Gastroesophageal sphincter (tissue), 4 donors: ENCODE results near the gene PTPRC. TPM values are rescaled to one million over a fixed set of nuclear protein-coding genes. Genes with fewer than 3 reads are reported as not detected.
A peak's percentile ranks its signal among the peaks of the same experiment; 100 is the strongest.

Experiments
- ATAC-seq: fragments of 150-250 bp; one replicate; pipeline ENCODE4 v1.9.1; 2016; ENCODE audit warnings: mild to moderate bottlenecking, moderate library complexity
- H3K27ac ChIP-seq, 4 donors: fragments of 200-600 bp; sonication (generic) in 3 of 4; 1 replicate in 3 of 4; 2 replicates in 1 of 4; pipeline ENCODE4 v1.5.1; 2016 to 2019
- H3K27me3 ChIP-seq: fragments of 200-600 bp; sonication (generic); one replicate; pipeline ENCODE4 v1.5.1; 2019
- H3K36me3 ChIP-seq, 2 donors: fragments of 200-600 bp; sonication (generic); one replicate each; pipeline ENCODE4 v1.5.1; 2019; ENCODE audit warnings: control low read depth in 1 of 2
- H3K4me1 ChIP-seq, 3 donors: fragments of 200-600 bp; sonication (generic); 1 replicate in 2 of 3; 2 replicates in 1 of 3; pipeline ENCODE4 v1.5.1; 2016 to 2019; ENCODE audit warnings: control low read depth in 2 of 3
- H3K4me3 ChIP-seq, 2 donors: fragments of 200-600 bp; sonication (generic); one replicate each; pipeline ENCODE4 v1.5.1; 2019; ENCODE audit warnings: mild to moderate bottlenecking in 1 of 2, moderate library complexity in 1 of 2
- H3K9me3 ChIP-seq, 3 donors: fragments of 200-600 bp; sonication (generic); one replicate each; pipeline ENCODE4 v1.5.1; 2017 to 2019; ENCODE audit warnings: control low read depth in 2 of 3
- EP300 ChIP-seq: sonication (generic); formaldehyde crosslinking; IDR thresholded peaks from one replicate; pipeline ENCODE4 v1.6.1; 2017; ENCODE audit warnings: antibody characterized with exemption, mild to moderate bottlenecking
- POLR2A ChIP-seq, 2 donors: fragments of 450-650 bp; IDR thresholded peaks; one replicate each; pipeline ENCODE4 v1.6.1; 2017; ENCODE audit warnings: antibody characterized with exemption in 2 of 2, mild to moderate bottlenecking in 2 of 2, moderate library complexity in 1 of 2
- POLR2AphosphoS5 ChIP-seq: sonication (generic); formaldehyde crosslinking; IDR thresholded peaks from one replicate; pipeline ENCODE4 v1.6.1; 2017; ENCODE audit warnings: antibody characterized with exemption
- WGBS, 2 donors: methylation state at CpG; one replicate each; pipeline ENCODE4 v1.1.5; 2018; ENCODE audit warnings: low coverage in 1 of 2; 5-methylcytosine and 5-hydroxymethylcytosine counted together
- total RNA-seq, 4 donors: library from RNA; depleted of rRNA; stranded (reverse); fragments of >200 nt; gene quantifications; one replicate each; pipeline ENCODE4 v1.1.0, GENCODE V29; 2016
- TF ChIP-seq, protein P1 (sequence below), 4 experiments: fragments of 200-600 bp in 2 of 4; fragments of 450-650 bp in 2 of 4; sonication (generic) in 1 of 4; IDR thresholded peaks; one replicate each; pipeline ENCODE4 v1.5.1; 2017 to 2019; ENCODE audit warnings: antibody characterized with exemption in 4 of 4, mild to moderate bottlenecking in 2 of 4, moderate library complexity in 2 of 4

The PTPRC gene
- total RNA-seq, 4 donors from 2014 or later = 5.0 to 31.9 (median 12.9) TPM

DNA sequence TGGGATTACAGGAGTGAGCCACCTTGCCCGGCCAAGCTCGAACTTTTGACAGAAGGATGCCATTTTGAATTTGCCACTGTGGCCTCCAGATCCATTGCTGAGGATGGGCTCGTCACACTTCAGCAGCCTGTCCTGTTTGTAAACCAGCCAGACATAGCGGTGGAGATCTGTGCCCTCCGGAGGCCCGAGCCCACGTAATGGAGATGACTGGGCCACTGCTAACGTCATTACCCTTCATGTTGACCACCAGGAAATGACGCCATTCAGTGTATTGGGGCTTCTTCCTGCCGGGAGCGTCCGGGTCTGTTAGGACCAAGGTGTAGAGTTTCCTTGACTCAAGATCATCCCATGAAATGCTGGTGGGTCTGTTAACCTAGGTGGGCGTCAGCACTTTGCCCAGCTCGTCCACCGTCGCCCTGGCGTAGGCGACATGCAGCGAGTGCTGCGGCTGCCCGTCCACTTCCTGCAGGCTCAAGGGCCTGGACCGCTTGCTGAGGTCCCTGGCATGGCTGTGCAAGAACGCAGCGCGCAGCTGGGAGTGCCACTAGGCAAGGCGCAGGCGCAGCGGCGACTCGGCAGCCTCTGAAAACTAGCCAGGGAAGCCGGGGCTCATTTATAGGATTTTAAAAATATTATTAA is 40.8 kb downstream of the PTPRC start:
- peak; percentile 22 for ATAC-seq
- Histone ChIP-seq H3K9me3 (no peaks in the 10 kb centered on the region), H3K27me3 (no peaks in the 10 kb centered on the region), H3K4me3 (no peak overlapping the region), H3K36me3 (no peaks in the 10 kb centered on the region), H3K4me1 (no peaks in the 10 kb centered on the region), H3K27ac (no peak overlapping the region)
- 100% methylated on average over 1 to 5 of the region's 31 CpGs for WGBS, 2 donors
- no peak for TF ChIP-seq EP300
- no peak for TF ChIP-seq POLR2A (IDR thresholded peaks at IDR 0.05)
- no peak for TF ChIP-seq POLR2AphosphoS5
- TF ChIP-seq, protein P1, sequence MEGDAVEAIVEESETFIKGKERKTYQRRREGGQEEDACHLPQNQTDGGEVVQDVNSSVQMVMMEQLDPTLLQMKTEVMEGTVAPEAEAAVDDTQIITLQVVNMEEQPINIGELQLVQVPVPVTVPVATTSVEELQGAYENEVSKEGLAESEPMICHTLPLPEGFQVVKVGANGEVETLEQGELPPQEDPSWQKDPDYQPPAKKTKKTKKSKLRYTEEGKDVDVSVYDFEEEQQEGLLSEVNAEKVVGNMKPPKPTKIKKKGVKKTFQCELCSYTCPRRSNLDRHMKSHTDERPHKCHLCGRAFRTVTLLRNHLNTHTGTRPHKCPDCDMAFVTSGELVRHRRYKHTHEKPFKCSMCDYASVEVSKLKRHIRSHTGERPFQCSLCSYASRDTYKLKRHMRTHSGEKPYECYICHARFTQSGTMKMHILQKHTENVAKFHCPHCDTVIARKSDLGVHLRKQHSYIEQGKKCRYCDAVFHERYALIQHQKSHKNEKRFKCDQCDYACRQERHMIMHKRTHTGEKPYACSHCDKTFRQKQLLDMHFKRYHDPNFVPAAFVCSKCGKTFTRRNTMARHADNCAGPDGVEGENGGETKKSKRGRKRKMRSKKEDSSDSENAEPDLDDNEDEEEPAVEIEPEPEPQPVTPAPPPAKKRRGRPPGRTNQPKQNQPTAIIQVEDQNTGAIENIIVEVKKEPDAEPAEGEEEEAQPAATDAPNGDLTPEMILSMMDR (IDR thresholded peaks at IDR 0.05) = no peak

DNA sequence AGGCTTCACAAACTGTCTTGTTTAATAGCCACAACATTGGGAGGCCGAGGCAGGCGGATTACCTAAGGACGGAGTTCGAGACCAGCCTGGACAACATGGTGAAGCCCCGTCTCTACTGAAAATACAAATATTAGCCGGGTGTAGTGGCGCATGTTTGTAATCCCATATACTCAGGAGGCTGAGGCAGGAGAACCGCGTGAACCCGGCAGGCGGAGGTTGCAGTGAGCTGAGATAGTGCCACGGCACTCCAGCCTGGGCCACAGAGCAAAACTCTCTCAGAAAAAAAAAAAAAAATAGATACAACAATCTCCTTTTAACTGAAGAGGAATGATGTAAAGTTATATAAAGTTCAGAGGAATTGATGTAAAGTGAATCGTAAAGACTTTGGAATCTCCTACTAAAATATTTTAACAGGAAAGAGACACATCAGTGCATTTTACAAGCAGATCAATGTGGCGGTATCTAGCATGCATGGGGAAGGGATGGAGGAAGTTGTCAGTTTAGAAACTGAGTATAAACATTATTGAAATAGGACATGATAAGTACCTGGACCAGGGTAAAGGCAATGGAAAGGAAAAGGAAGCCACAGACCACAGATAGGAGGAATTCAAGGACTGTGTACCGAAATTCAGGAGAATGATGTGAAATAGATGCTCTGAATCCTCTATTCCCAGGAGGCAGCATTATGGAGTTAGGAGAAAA is 41.5 kb downstream of the PTPRC start:
- TF ChIP-seq POLR2AphosphoS5 = no peak
- no peak for TF ChIP-seq POLR2A (IDR thresholded peaks at IDR 0.05)
- TF ChIP-seq EP300 = no peak
- TF ChIP-seq, protein P1 (IDR thresholded peaks at IDR 0.05) = no peak
- no peak overlapping the region for H3K4me3 ChIP-seq
- H3K27me3 ChIP-seq = no peaks in the 10 kb centered on the region
- 88 to 97% methylated on average over 11 to 14 of the region's 15 CpGs for WGBS, 2 donors
- ATAC-seq = no peak
- no peaks in the 10 kb centered on the region for H3K9me3 ChIP-seq
- H3K4me1 ChIP-seq = no peaks in the 10 kb centered on the region
- H3K36me3 ChIP-seq = no peaks in the 10 kb centered on the region
- no peak overlapping the region for H3K27ac ChIP-seq

DNA sequence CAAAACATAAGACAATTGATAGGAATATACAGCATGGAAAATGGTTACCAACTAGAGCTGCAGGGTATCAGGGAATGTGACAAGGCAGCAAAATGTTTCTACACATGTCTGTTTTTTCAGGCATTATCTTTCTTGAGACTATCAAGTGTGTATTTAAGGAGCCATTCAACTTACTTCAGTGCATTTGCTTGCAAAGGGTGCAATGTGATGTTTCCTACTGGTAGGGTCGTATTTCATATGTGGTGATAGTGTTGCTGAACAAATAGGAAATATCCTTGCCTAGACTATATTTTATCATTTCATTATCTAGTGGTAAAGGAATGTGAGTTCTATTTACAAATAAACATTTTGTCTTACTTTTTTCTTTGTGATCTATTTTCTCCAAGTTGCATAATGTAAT is 42.4 kb downstream of the PTPRC start:
- no peak overlapping the region for H3K27ac ChIP-seq
- no peak for ATAC-seq
- TF ChIP-seq EP300 (no peak), POLR2AphosphoS5 (no peak), POLR2A (IDR thresholded peaks at IDR 0.05) (no peak)
- TF ChIP-seq, protein P1 (IDR thresholded peaks at IDR 0.05) = no peak
- H3K36me3 ChIP-seq = no peaks in the 10 kb centered on the region
- H3K4me3 ChIP-seq = no peak overlapping the region
- H3K27me3 ChIP-seq = no peaks in the 10 kb centered on the region
- H3K9me3 ChIP-seq = no peaks in the 10 kb centered on the region
- H3K4me1 ChIP-seq = no peaks in the 10 kb centered on the region
- 44 to 63% methylated on average over 1 of the region's 1 CpG for WGBS, 2 donors

DNA sequence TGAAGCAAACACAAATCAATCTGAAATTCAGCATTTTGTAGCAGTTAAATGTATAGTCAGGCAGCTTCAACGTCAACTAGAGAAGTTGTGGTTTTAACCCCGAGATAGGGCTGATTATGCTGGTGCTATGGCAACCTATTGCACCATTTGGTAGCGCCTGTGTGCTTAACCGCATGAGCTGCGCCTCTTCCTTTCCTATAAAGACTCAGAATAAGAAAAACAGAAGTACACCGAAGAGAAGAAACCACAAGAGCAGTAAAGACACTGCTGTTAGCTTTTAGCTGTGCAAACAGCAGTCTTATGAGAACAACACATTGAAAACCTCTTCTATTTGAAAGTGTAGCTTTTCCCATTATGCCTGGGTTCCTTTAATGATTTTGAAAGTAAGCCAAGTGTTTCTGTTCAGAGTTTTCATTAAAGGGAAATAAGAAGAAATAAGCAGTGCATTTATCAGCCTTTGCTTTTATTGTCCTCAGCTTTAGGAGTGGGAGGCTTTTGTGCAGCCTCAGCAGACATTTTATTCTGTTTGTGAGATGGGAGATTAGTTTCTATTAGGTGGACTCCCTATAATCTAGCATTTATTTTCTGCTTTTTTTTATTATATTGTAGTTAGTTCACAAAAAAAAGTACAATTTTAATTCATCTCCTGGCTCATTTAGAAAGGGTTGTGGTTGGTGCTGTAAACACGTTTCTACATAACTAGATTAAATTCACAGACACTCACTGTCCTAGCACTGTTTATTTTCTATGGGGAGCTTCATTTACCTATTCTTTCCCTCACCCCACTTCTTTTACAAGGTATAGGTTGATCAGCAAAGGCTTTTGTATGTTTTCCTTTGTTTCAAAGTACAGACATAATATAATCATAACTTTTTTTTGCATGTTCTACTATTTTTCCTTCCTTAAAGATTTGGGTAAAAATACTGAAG is 43.3 kb downstream of the PTPRC start:
- peak; percentile 75 for ATAC-seq
- no peaks in the 10 kb centered on the region for H3K36me3 ChIP-seq
- 15 to 30% methylated on average over 7 of the region's 7 CpGs for WGBS, 2 donors
- H3K27me3 ChIP-seq = no peaks in the 10 kb centered on the region
- peak; percentile 8 for TF ChIP-seq POLR2AphosphoS5
- no peak for TF ChIP-seq EP300
- TF ChIP-seq POLR2A (IDR thresholded peaks at IDR 0.05) = peak in 1 of 2 donors; percentile 24
- H3K4me3 ChIP-seq = no peak overlapping the region
- H3K4me1 ChIP-seq = no peaks in the 10 kb centered on the region
- no peaks in the 10 kb centered on the region for H3K9me3 ChIP-seq
- H3K27ac ChIP-seq = peak overlapping the region in 1 of 4 donors; percentile 5

DNA sequence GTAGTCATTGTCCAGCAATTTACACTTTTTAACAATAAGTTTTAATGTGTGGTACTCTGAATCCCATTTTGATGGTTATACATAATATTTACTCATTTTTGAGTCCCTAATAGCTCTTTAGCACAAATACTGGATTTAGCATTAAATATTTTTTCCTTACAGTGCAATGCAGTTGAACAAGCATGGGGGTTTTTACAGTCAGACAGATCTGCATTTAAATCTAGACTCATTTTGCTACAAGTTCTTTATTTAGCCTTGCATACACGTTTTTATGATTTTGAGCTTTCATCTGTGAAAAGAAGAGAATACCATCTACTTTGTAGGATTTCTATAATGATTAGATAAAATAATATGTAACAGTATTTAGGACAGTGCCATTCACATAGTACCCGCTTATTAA is 44.0 kb downstream of the PTPRC start:
- H3K27ac ChIP-seq = peak overlapping the region in 1 of 4 donors; percentile 5
- no peak for ATAC-seq
- no peaks in the 10 kb centered on the region for H3K9me3 ChIP-seq
- no peak overlapping the region for H3K4me3 ChIP-seq
- H3K36me3 ChIP-seq = no peaks in the 10 kb centered on the region
- TF ChIP-seq POLR2A (IDR thresholded peaks at IDR 0.05) = no peak
- no peak for TF ChIP-seq EP300
- no peak for TF ChIP-seq POLR2AphosphoS5
- TF ChIP-seq, protein P1 (IDR thresholded peaks at IDR 0.05) = no peak
- WGBS, 2 donors = 60 to 72% methylated on average over 2 of the region's 2 CpGs
- no peaks in the 10 kb centered on the region for H3K27me3 ChIP-seq
- no peaks in the 10 kb centered on the region for H3K4me1 ChIP-seq
